A549 (cell line): Measurements from ENCODE around the gene DVL1.

Experiments
- BHLHE40 ChIP-seq: IDR thresholded peaks from 2 replicates; pipeline ENCODE4 v1.6.1; 2012; ENCODE audit warnings: low read depth, low read length, inconsistent platforms
- CTCF ChIP-seq: fragments of >200 bp; sonication (Bioruptor Twin); formaldehyde crosslinking; IDR thresholded peaks from 3 replicates; pipeline ENCODE4 v1.5.1; 2016
- EHMT2 ChIP-seq: fragments of 200-600 bp; sonication (generic); IDR thresholded peaks from 2 replicates; pipeline ENCODE4 v1.6.1; 2016; ENCODE audit warnings: antibody characterized with exemption, low read depth, mild to moderate bottlenecking, moderate library complexity
- GATA3 ChIP-seq: IDR thresholded peaks from 2 replicates; pipeline ENCODE4 v1.6.1; 2012; ENCODE audit warnings: borderline replicate concordance
- NR3C1 ChIP-seq: fragments of >200 bp; sonication (Bioruptor Twin); formaldehyde crosslinking; IDR thresholded peaks from 3 replicates; pipeline ENCODE4 v1.6.1; 2017
- POLR2A ChIP-seq: IDR thresholded peaks from 2 replicates; pipeline ENCODE4 v1.6.1; 2012; ENCODE audit warnings: mild to moderate bottlenecking, low read length
- RAD21 ChIP-seq, 2 experiments: fragments of >200 bp in 1 of 2; sonication (Bioruptor Twin) in 1 of 2; formaldehyde crosslinking in 1 of 2; IDR thresholded peaks in 1 of 2; conservative IDR thresholded peaks in 1 of 2; 2 replicates in 1 of 2; 3 replicates in 1 of 2; pipeline ENCODE4 v1.6.1; 2012 to 2018; ENCODE audit warnings: inconsistent platforms in 1 of 2
- USF2 ChIP-seq: fragments of 450-650 bp; IDR thresholded peaks from 2 replicates; pipeline ENCODE4 v1.6.1; 2014; ENCODE audit warnings: antibody characterized with exemption

- TF ChIP-seq POLR2A (no peak), GATA3 (no peak), NR3C1 (no peak), CTCF (no peak), BHLHE40 (no peak), RAD21 (conservative IDR thresholded peaks at IDR 0.05 in 1 of 2, IDR thresholded peaks at IDR 0.05 in 1 of 2) (no peak), EHMT2 (no peak), USF2 (no peak)
These were observed 25.3 kb upstream of the DVL1 start for GRCh38 chr1:1374589-1374928.
